Activated naive CD4-positive, alpha-beta T cell treated with Interleukin-2 at 50 U/mL for 16 hours (primary cell): ENCODE data around the gene CLSTN2.

Experiments
- DNase-seq: peaks from one replicate; pipeline ENCODE4 v3.0.0-alpha.2; 2020

The CLSTN2 gene

DNA sequence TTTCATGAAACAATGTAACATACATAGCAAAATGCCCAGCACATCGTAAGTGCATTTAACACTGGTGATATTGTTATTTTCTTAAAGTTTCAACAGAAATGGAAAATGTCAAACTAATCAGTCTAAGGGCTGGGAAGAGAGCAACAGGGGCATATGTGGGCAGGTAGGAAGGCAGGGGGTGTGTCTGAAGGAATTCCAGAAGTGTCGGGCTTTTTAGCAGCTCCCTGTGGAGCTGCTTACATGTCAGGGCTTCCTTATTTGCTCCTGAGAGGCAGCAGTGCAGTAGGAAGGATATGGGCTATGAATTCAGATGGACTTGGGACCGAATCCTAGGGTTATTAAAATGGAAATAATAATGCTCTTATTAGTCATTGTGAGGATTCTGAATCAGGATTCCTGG, 311.6 kb downstream of the CLSTN2 start:
- DNase-seq: no peak

DNA sequence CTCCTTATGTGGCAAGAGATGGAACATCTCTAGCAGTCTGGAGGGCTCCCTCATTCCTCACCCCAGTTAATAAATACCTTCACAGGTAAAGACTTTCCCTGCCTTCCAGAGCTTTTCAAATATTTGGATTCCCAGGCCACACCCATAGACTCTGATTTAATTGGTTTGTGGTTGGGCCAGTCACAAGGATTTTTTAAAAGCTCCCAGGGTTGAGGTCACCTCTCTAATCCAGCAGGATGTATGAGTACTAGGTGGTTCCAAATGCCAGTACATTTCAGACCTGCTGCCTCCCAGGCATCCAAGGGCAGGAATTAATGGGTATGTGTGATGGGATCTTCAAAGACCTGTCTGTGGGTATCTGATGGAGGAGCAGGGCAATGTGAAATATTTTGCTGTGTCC, 312.8 kb downstream of the CLSTN2 start:
- DNase-seq: no peak

DNA sequence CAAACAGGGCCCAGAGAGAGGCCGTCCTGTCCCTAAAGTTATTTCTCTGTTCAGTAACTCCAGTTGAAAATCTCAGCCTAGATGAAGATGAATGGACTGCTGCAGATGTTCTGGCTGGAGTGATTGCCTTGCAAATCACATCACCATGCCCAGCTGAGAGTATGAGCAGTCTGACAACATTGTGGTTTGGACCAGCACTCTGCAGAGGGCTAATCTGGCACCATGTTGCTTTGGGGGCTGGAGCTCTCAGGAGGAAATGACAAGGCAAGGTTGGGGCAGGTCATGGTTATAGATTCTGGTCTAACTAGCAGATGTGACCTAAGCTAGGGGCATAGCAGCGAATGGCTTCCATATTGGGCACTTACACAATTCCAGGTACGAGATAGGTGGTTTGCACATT, 314.2 kb downstream of the CLSTN2 start:
- DNase-seq: no peak

DNA sequence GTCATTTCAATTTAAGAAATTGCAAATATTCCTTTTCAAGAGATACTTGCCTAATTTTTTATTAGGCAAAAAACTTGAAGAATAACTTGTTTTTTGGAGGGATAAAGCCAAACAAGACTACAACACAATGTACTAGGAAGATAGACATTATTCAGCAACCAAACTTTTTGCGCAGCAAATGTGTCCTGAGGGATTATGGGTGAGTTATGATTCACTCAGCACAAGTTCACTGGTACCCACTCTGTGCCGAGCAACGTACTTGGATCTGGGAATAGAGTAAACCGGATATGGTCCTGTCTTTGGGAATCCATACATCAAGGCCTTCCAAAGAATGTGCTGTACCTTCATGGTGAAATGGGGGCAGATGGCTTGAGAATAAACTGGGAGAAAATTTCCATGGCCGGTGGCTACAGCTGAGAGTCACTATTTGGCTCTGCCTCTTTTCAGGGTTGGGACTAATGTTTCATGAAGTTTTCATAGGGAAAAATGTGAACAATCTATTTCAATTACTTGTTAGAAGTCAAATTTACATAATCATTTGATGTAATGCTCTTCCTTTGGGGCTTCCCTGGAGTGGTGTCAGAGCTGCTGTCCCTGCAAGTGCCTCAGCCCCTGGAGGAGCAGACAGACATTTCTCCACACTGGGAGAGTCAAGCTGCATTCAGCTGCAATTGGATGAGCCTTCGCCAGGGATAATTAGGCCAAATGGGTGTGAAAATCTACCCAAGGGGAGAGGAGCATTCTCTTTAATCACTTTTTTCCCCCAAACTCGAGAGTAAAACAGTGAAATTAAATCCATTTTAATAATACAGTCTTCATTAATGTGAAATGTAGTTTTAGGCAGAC, 315.2 kb downstream of the CLSTN2 start:
- no peak for DNase-seq

DNA sequence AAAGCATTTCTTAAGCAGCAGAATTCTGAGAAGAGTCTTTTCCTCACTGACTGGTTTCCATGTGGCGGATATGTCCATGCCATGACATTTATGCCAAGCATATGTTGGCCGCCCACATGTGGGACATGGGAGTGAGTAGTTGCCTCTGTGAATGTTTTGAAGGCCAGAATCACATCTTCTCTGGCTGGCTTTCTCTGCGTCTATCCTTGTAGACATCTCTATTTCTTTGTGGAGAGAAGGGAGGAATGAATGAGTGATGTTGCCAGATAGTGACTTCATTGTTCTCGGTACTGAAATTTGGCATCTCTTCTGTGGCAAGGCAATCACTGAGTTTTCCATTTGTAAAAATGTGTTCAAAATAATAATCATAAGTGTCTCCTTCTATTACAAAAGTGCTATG, 316.0 kb downstream of the CLSTN2 start:
- no peak for DNase-seq

DNA sequence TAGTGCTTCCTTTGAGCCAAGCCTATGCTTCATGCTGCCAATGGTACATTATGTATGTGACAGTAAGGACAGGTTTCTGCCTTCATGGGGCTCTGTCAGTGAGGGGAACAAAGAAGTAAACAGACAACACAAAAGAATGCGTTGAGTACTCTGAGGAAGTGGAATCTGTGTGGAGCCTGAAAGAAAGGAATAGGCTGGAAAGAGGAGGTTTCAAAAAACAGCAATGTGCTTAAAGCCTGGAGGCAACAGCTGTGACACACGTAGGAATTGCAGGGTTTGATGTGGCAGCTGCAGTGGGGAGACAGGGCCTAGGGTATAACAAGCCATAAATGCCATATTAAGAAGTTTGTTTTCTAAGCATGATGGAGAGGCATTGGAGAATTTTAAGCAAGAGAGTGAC, 316.7 kb downstream of the CLSTN2 start:
- no peak for DNase-seq

DNA sequence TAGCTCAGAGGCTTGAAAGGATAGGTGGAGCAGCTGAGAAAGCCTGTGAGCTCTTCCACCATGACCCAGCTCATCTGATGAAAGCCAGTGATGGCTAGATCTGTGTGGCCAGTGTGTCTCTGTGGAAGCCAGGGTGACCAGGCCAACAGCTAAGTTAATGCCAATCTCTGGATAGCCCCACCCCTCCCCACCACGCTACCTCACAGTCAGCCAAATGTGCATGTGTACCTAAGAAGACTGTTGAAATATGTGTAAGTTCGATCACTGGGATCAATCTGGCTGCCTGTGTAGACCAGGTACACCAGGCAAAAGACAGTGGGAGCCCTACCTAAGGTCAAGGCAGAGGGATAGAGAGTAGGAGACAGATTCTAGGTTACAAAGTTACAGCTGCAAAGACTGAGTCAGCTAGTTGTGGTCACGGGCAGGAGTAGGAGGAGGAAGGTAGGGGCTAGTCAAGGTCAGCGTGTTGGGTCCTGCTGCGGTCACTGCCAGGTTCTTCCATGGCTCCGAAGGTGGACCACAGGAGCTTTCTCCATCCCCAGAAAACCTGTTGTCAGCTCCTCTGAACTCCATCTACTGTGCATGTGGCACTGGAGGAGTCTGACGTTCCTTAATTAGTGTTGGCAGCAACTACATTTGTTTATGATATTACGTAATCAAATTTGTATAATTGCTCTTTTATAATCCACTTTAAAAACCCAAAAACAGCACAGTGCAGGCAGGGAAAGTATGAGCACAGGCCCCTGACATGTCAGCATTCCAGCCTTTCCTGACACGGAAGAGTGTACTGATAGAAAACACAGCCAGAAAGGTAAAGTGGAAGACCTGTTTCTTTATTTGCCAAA, 318.0 kb downstream of the CLSTN2 start:
- DNase-seq: no peak

DNA sequence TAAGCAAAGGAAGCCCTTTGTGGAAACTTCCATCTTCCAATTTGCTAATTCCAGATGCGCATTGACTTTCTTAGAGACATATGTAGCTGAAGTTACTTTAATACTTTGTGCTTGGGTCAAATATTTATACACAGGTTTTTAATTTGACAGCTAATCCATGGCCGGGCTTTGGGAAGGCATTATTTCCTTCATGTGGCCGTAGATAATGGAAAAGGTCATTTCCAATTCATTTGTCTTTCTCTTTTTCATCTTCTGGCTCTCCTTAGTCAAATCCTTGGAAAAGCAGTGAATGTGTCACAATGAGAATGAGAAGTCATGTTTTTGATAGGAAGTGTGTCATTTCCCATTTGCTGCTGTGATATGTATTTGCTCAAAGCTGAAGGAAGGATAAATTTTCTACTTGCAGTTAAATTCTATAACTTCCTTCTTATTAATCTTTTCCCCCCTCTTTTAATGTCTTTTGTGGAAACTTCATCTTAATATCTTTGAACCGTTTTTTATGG, 323.3 kb downstream of the CLSTN2 start:
- no peak for DNase-seq

DNA sequence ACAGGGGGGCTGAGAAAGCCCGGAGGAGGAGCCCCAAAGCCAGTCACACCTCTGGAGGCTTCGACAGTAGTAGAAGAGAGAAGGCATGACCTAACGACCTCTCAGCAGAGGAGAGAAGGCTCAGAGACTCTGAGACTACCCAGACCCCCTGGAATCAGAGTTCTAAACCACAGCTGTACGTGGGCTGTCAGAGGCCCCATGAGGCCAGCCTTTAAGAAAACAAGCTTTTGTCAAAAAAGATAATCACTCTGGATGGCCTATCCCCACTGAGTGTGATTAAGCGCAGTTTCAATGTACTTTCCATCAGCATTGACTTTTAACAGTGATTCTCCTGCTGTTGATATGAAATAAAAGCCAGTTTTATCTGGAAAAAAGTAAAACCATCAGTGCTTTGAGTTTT, 330.3 kb downstream of the CLSTN2 start:
- no peak for DNase-seq

DNA sequence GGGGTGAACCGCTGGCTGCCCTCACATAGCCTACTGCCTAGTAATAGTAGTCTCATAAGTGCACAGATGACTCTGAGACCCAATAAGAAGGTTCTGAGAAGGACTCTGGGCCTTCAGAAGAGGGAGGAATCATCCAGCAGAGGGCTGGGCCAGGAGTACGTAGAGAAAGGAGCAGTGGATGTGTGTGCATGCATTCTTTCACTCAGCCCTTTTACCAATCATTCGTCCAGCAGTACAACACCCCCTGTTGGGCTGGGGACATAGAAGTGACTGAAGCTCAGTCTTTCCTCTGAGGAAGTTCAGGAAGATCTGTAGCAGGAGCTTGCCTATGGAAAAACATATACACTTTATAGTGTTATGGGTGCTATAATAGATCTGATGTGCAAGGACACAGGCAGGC, 333.1 kb downstream of the CLSTN2 start:
- DNase-seq: no peak

DNA sequence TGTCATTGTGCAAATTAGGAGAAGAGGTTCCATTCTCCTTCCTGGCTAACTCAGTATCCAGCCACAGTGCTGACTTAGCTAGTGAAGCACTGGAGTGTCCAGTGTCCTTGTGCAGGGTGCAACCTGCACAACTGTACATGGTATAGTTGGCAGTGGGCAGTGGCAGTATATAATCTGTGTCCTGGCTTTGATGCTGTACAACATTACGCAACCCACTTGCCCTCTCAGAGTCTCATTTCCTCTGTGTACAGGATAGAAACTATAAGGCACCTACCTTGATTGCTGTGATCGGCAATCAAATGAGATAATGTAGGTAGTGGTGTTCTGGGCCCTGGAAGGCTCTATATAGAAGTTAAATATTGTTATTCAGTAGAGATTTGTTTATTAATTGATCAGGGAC, 333.6 kb downstream of the CLSTN2 start:
- DNase-seq: no peak

DNA sequence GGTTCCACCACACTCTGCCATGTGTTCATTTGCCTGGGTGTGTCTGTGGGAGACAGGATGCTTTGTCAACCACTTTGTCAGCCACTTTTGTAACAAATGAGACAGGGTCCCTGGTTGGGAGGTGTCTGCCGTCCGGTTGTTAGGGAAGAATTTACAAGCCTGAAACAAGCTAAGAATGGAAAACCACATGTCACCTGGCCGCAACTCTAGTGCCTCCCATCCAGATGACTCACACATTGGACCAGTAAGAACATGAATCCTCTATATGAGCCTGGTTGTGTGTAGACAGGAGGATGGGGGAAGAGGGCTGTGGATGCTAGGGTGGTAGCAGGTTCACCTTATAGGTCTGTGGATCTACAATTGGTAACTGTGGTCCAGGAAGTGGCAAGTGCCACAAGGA, 335.3 kb downstream of the CLSTN2 start:
- DNase-seq: no peak

DNA sequence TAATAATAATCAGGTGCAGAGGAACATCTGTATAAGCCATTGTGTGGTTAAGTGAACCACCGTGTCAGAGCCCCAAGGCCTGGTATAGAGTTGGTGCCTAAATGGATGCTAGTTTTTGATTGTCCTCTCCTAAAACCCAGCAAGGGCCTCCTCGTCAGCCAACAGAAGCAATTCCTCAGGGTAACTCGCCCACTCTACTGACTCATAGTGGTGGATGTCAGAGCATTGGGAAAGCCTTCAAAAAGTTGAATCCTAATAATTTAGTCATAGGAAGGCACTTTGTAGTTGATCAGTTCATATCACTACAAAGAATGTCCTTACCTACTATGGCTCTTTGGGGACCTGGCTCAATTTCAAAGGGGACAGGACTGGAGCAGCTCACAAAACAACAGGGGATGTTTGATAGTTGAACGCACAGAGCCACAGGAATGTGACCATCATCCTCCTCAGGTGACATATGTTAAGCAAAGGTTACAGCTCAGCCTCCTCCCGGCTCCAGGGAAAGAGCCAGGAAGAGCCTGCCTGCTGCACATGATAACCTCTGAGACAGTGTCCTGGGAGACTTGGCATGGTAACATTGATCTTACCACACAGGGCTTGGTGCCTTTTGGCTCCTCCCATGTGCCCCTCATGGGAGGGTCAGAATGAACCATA, 338.7 kb downstream of the CLSTN2 start:
- no peak for DNase-seq

DNA sequence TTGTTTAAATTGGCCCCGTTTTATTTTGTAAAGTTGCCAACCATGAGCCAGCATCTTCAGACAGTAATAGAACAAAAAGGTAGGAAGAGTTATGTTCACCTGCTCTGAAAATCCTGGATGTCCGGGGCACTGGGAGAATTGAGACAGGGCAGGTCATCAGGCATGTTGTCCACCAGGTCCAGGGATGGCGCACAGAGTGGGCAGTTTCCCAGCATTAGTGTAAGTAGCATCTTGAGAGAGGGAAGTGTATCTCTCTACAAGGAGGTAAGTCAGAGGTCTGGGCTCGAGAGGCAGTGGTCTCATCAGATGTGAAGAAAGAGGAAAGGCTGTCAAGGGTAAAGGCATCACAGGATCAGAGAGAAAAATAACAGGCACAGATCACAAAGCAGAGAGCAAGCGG, 339.4 kb downstream of the CLSTN2 start:
- DNase-seq: no peak

DNA sequence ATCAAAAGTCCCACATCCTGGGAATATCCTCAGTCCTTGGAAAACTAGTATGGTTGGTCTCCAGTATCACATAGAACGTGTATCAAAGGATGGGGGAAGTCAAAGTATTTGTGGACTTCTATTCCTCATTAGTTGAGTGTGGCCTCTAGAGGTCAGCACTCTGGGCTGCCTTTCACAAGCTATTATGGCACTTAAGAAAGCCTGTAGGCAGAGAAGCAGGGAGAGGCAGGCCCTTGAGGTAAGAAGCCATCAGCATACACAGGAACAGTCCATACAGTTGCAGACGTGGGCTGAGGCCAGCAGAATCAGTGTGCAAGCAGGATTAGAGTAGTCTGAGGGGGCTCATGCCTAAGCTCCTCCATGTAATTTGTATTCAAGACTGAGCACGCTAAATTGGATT, 341.7 kb downstream of the CLSTN2 start:
- no peak for DNase-seq

DNA sequence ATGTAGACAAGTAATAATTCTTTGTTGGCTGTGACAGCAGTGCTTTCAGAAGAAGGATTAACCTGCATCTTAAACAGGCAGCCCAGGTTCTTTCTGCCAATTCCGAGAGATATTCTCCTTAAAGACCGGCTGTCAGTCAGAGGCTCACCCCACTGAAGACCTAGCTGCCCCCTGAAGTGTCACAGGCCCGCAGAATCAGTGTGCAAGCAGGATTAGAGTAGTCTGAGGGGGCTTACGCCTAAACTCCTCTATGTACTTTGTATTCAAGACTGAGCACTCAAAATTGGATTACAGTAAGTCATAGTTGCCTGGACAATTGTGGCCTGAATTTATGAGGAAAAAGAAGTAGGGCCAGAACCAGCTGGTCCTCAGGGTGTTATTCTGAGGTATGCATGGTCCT, 342.9 kb downstream of the CLSTN2 start:
- DNase-seq: no peak

DNA sequence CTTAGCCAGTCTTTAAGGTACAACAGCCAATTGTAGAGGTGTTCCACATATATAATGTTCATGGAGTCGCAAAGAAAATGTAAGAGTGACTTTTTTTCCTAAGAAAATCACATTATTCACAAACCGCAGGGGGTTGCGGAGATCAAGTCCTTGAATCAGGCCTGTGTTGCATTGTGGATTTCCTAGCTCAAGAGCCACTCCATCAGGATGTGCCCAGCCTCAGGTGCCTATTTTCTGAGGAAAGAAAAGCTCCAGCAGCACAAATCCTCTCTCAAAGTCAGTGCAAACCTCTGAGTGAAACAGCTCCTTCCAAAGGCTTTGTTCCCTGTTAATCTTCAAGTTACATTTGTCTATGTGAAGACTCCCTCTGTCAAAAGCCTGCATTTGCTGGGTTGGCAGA, 349.4 kb downstream of the CLSTN2 start:
- DNase-seq: no peak

DNA sequence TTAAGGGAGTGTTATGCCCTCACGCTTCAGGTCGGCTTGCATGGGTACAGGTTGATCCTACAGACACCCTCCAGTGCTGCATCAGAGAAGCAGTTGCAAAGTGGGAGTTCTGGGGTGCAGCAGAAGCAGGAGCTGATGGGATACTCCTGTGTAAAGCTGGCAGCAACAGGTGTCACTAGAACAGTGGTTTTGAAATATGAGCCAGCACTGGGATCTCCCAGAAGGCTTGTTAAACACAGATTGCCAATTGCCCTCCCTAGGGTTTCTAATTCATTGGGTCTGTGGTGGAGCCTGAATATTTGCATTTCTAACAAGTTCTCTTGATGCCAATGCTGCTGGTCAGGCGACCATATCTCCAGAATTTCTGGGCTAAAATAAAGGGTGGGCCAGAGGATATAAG, 350.4 kb downstream of the CLSTN2 start:
- no peak for DNase-seq

DNA sequence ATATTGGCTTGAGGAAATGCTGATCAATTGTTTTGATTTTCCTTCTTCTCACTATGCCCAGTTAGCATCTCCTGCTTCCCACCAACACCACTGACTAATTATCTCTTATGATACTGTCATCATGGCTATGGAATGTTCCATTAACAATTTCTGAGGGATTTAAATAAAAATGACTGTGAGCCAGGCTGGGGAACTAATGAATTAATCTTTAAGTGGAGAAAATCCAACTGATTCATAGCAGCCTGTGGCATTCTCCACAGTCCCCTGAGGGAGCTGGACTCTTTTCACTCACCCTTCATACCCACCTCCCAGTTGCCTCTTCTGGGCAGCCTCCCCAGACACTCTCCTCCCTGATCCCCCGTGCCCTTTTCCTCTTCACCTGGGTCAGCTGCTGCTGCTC, 353.6 kb downstream of the CLSTN2 start:
- no peak for DNase-seq

DNA sequence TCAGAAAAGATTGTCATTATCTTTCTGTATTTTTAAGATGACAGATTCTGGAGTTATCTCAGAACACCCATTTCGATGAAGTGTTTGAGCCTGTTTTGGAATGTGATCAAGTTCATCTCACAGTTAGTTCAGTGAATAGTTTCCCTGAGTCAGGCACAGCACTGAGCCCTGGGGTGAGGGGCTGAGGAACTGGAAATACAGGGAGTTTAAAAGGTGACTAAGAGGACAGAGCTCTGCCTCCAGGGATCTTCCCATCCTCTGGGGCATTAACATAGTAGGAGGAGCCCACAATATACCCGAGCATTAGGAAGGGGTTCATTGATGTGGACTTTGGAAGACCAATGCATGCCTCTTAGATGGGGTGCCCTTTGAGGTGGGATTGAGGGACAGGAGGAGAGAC, 355.1 kb downstream of the CLSTN2 start:
- no peak for DNase-seq

DNA sequence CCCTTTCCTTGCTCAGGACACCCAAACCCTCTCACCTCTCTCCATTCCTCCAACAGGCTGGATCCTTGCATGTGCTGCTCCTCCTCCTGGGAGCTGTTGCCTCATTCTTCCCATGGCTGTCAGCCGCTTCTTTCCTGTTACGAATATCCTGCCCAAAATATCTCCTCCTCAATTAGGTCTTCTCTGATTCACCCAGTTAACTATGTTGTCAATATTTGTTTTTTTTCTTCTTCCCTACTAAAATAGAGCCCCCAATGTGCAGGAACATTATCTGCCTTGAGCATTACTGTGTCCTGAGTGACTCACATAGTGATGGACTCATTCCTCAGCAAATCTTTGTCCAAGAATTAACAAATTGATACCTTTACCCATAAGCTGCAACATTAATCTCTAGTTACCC, 357.2 kb downstream of the CLSTN2 start:
- DNase-seq: no peak

DNA sequence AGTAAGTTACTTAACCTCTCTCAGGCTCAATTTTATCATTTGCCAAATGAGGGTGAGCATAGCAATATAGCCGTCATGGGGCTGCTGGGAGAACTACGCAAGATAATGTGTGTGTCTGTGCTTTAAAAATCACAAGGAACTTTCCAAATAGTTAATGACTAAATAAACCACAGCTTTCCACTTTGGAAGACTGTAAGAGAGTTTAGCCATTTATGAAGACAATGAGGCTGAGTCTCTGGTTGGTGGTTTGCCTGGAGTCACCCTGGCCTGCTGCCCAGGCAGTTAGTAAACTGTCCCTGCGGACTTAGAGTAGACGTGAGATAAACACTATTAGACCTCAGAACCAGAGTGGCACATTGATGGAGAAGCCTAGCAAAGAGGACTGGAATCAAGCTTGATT, 357.7 kb downstream of the CLSTN2 start:
- DNase-seq: no peak

DNA sequence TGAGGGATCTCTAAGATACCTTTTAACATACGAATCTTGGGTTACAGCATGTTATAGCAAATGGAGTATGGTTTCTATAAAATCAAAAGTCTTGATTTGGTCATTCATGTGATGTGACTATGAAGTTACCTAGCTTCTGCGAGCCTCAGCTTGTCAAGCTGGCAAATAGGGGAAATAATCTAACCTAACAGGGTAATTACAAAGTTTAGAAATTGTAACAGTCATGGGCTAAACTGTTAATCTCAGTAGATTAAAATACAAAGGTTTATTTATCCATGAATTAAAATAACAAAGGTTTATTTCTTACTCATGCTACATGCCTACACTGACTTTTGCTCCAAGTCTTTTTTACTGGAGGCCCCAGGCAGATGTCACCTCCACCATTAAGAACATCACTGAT, 359.1 kb downstream of the CLSTN2 start:
- DNase-seq: no peak
